ENCODE results near the gene ASMTL.
"Not testable (repeated sequence)": the region's sequence is repeated elsewhere in the genome, so short reads cannot be mapped to it uniquely, and the experiment has no call there.

The ASMTL gene

DNA sequence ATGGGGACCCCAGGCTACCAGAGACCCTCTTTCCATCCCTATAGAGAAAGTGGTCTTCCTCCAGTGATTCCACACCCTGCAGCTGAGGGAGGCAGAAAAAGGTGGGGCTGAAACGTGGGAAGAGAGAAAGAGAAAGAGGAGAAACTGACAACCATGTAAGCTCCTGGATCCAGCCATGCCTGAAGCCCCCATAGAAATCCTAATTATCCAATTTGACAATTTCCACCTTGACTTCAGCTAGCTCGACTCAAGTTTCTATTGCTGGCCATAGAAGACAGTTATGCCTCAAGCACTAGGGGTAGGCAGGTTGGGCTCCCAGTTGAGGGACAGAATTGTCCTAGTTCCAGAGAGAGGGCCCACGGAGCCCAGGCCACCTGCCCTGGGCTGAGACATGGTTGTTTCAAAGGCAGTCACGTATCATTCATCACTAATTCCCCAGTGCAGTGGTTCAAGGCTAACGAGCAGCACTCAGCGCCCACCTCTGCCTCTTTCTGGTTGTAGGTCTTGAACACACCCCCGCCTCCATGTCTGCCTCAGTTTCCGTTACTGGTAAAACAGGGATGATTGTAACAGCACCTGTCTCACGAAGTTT, 39.8 kb upstream of the ASMTL start:
- no peaks in the 10 kb centered on the region for H3K27me3 ChIP-seq (ENCODE audit: insufficient read depth, poor library complexity, severe bottlenecking)
- no peak for DNase-seq (ENCODE audit: low read depth in 1 of 2, low spot score in 1 of 2)
- no peak for TF ChIP-seq POLR2AphosphoS5 (IDR thresholded peaks at IDR 0.05; ENCODE audit: low read depth)
- TF ChIP-seq, protein P1, sequence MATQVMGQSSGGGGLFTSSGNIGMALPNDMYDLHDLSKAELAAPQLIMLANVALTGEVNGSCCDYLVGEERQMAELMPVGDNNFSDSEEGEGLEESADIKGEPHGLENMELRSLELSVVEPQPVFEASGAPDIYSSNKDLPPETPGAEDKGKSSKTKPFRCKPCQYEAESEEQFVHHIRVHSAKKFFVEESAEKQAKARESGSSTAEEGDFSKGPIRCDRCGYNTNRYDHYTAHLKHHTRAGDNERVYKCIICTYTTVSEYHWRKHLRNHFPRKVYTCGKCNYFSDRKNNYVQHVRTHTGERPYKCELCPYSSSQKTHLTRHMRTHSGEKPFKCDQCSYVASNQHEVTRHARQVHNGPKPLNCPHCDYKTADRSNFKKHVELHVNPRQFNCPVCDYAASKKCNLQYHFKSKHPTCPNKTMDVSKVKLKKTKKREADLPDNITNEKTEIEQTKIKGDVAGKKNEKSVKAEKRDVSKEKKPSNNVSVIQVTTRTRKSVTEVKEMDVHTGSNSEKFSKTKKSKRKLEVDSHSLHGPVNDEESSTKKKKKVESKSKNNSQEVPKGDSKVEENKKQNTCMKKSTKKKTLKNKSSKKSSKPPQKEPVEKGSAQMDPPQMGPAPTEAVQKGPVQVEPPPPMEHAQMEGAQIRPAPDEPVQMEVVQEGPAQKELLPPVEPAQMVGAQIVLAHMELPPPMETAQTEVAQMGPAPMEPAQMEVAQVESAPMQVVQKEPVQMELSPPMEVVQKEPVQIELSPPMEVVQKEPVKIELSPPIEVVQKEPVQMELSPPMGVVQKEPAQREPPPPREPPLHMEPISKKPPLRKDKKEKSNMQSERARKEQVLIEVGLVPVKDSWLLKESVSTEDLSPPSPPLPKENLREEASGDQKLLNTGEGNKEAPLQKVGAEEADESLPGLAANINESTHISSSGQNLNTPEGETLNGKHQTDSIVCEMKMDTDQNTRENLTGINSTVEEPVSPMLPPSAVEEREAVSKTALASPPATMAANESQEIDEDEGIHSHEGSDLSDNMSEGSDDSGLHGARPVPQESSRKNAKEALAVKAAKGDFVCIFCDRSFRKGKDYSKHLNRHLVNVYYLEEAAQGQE (IDR thresholded peaks at IDR 0.05; ENCODE audit: insufficient replicate concordance, low read depth), result no peak
- TF ChIP-seq GABPA (IDR thresholded peaks at IDR 0.05; ENCODE audit: low read depth), result no peak
- TF ChIP-seq SPI1 (IDR thresholded peaks at IDR 0.05; ENCODE audit: borderline replicate concordance, low read depth), result no peak
- TF ChIP-seq, protein P2, sequence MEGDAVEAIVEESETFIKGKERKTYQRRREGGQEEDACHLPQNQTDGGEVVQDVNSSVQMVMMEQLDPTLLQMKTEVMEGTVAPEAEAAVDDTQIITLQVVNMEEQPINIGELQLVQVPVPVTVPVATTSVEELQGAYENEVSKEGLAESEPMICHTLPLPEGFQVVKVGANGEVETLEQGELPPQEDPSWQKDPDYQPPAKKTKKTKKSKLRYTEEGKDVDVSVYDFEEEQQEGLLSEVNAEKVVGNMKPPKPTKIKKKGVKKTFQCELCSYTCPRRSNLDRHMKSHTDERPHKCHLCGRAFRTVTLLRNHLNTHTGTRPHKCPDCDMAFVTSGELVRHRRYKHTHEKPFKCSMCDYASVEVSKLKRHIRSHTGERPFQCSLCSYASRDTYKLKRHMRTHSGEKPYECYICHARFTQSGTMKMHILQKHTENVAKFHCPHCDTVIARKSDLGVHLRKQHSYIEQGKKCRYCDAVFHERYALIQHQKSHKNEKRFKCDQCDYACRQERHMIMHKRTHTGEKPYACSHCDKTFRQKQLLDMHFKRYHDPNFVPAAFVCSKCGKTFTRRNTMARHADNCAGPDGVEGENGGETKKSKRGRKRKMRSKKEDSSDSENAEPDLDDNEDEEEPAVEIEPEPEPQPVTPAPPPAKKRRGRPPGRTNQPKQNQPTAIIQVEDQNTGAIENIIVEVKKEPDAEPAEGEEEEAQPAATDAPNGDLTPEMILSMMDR (IDR thresholded peaks at IDR 0.05; ENCODE audit: insufficient read depth, low read length), result no peak

DNA sequence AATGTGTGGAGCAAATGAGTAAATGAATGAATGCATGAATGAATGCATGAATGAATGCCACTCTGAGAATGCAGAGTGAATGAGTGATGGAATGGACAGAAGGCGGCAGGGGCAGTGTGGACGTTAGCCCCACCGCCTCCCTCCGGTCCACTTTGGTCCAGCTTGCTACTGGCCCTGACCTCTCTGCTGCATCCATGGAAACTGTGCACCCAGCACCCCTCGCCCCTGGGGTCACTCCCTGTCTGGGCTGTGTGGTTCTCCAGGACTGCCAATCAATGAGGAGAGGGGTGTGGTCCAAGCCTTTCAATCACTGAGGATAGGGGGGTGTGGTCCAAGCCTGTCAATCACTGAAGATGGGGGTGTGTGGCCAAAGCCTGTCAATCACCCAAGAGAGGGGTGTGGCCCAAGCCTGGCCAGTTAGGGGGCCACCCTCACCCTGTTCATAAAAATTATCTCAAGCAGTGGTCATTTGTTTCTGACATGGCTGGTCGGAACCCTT, 39.2 kb upstream of the ASMTL start:
- no peak overlapping the region for H3K4me3 ChIP-seq (replicated peaks; ENCODE audit: insufficient read depth, low read length)
- TF ChIP-seq, protein P1 (IDR thresholded peaks at IDR 0.05; ENCODE audit: insufficient replicate concordance, low read depth), result no peak
- TF ChIP-seq, protein P2 (IDR thresholded peaks at IDR 0.05; ENCODE audit: insufficient read depth, low read length), result no peak
- TF ChIP-seq SPI1 (IDR thresholded peaks at IDR 0.05; ENCODE audit: borderline replicate concordance, low read depth) (no peak), GABPA (IDR thresholded peaks at IDR 0.05; ENCODE audit: low read depth) (no peak), POLR2AphosphoS5 (IDR thresholded peaks at IDR 0.05; ENCODE audit: low read depth) (no peak)
- H3K27ac ChIP-seq (replicated peaks), result no peak overlapping the region
- H3K27me3 ChIP-seq (ENCODE audit: insufficient read depth, poor library complexity, severe bottlenecking), result no peaks in the 10 kb centered on the region
- DNase-seq (ENCODE audit: low read depth in 1 of 2, low spot score in 1 of 2), result peak in 1 of 2 experiments; percentile 71

More for the DNA sequence above, 39.8 kb upstream of the ASMTL start:
- Histone ChIP-seq H3K27ac (replicated peaks) (no peak overlapping the region), H3K4me3 (replicated peaks; ENCODE audit: insufficient read depth, low read length) (no peak overlapping the region)

DNA sequence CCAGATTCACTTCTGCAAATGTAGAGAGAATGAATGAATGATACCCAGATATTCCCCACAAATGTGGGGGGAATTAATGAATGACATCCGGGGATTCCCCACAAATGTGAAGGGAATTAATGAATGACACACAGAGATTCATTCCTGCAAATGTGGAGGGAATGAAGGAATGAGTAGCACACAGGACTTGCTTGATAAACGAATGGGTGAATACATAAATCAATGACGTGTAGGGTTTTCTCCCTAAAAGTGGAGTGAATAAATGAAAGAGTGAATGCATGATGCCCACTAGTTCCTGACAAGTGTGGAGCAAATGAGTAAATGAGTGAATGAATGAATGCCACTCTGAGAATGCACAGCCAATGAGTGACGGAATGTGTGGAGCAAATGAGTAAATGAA, 38.5 kb upstream of the ASMTL start:
- H3K27me3 ChIP-seq (ENCODE audit: insufficient read depth, poor library complexity, severe bottlenecking); H3K27ac ChIP-seq (replicated peaks); DNase-seq (ENCODE audit: low read depth in 1 of 2, low spot score in 1 of 2); H3K4me3 ChIP-seq (replicated peaks; ENCODE audit: insufficient read depth, low read length): not testable (repeated sequence)

DNA sequence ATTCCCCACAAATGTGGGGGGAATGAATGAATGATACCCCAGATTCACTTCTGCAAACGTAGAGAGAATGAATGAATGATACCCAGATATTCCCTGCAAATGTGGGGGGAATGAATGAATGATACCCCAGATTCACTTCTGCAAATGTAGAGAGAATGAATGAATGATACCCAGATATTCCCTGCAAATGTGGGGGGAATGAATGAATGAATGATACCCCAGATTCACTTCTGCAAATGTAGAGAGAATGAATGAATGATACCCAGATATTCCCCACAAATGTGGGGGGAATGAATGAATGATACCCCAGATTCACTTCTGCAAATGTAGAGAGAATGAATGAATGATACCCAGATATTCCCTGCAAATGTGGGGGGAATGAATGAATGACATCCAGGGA, 38.0 kb upstream of the ASMTL start:
- not testable (repeated sequence) for H3K4me3 ChIP-seq (replicated peaks; ENCODE audit: insufficient read depth, low read length); DNase-seq (ENCODE audit: low read depth in 1 of 2, low spot score in 1 of 2); H3K27ac ChIP-seq (replicated peaks); H3K27me3 ChIP-seq (ENCODE audit: insufficient read depth, poor library complexity, severe bottlenecking)

DNA sequence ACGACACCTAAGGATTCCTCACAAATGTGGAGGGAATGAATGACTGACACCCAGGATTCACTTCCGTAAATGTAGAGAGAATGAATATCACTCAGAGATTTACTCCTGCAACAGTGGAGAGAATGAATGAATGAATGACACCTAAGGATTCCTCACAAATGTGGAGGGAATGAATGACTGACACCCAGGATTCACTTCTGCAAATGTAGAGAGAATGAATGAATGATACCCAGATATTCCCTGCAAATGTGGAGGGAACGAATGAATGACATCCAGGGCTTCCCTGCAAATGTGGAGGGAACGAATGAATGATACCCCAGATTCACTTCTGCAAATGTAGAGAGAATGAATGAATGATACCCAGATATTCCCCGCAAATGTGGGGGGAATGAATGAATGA, 36.6 kb upstream of the ASMTL start:
- not testable (repeated sequence) for H3K4me3 ChIP-seq (replicated peaks; ENCODE audit: insufficient read depth, low read length); DNase-seq (ENCODE audit: low read depth in 1 of 2, low spot score in 1 of 2); H3K27ac ChIP-seq (replicated peaks); H3K27me3 ChIP-seq (ENCODE audit: insufficient read depth, poor library complexity, severe bottlenecking)

Measured in HL-60 (cell line).